Hepatocyte (in vitro differentiated cells): Measurements from ENCODE around the gene CPTP. TPM values are rescaled to one million over a fixed set of nuclear protein-coding genes. Genes with fewer than 3 reads are reported as not detected.

ENCODE experiments used
- DNase-seq: peaks from one replicate; pipeline ENCODE4 v3.0.0-alpha.2; 2016; ENCODE audit warnings: low spot score
- H2AFZ ChIP-seq: fragments of 200-600 bp; sonication (generic); 2 replicates; pipeline ENCODE4 v1.6.0; 2016; ENCODE audit warnings: antibody characterized with exemption, mild to moderate bottlenecking
- H3K27ac ChIP-seq: fragments of 200-600 bp; sonication (generic); 2 replicates; pipeline ENCODE4 v1.5.1; 2016; ENCODE audit warnings: mild to moderate bottlenecking
- H3K27me3 ChIP-seq: fragments of 200-600 bp; sonication (generic); 2 replicates; pipeline ENCODE4 v1.6.1; 2016
- H3K36me3 ChIP-seq: fragments of 200-600 bp; sonication (generic); replicated peaks from 2 replicates; pipeline ENCODE4 v1.5.1; 2016; ENCODE audit warnings: low read depth; ENCODE audit not compliant: insufficient read depth
- H3K4me1 ChIP-seq: fragments of 200-600 bp; sonication (generic); 2 replicates; pipeline ENCODE4 v1.5.1; 2016; ENCODE audit warnings: mild to moderate bottlenecking, moderate library complexity; ENCODE audit not compliant: insufficient read depth
- H3K4me2 ChIP-seq: fragments of 200-600 bp; sonication (generic); 2 replicates; pipeline ENCODE4 v1.6.0; 2016
- H3K4me3 ChIP-seq: fragments of 200-600 bp; sonication (generic); 2 replicates; pipeline ENCODE4 v1.5.1; 2016; ENCODE audit warnings: mild to moderate bottlenecking
- H3K79me2 ChIP-seq: fragments of 200-600 bp; sonication (generic); 2 replicates; pipeline ENCODE4 v1.6.0; 2017; ENCODE audit warnings: mild to moderate bottlenecking
- H3K9me2 ChIP-seq: fragments of 200-600 bp; sonication (generic); replicated peaks from 2 replicates; pipeline ENCODE4 v1.6.0; 2017; ENCODE audit warnings: mild to moderate bottlenecking; ENCODE audit not compliant: insufficient read depth
- H3K9me3 ChIP-seq: fragments of 200-600 bp; sonication (generic); 2 replicates; pipeline ENCODE4 v1.5.1; 2016; ENCODE audit warnings: low read depth, mild to moderate bottlenecking
- H4K20me1 ChIP-seq: fragments of 200-600 bp; sonication (generic); 2 replicates; pipeline ENCODE4 v1.6.0; 2016; ENCODE audit warnings: mild to moderate bottlenecking; ENCODE audit not compliant: insufficient read depth, poor library complexity, severe bottlenecking
- EZH2 ChIP-seq: fragments of 200-600 bp; sonication (generic); IDR thresholded peaks from 2 replicates; pipeline ENCODE4 v1.6.1; 2016; ENCODE audit warnings: antibody characterized with exemption, mild to moderate bottlenecking, borderline replicate concordance
- EZH2phosphoT487 ChIP-seq: fragments of 200-600 bp; sonication (generic); IDR thresholded peaks from one replicate; pipeline ENCODE4 v1.6.1; 2018; ENCODE audit warnings: antibody characterized with exemption, mild to moderate bottlenecking, low read depth, moderate library complexity; ENCODE audit not compliant: unreplicated experiment, severe bottlenecking
- WGBS: methylation state at CpG from one replicate; pipeline ENCODE4 v1.1.6; 2016; ENCODE audit warnings: low lambda C conversion rate; ENCODE audit errors: missing lambda C conversion rate; 5-methylcytosine and 5-hydroxymethylcytosine counted together
- polyA plus RNA-seq: library from polyadenylated mRNA; unstranded; fragments of >200 nt; fragmentation: Nextera tagmentation; extraction: Ambion mirVana; gene quantifications from 2 replicates; pipeline ENCODE4 v1.2.1, GENCODE V29; 2016
- total RNA-seq: library from RNA; depleted of rRNA; stranded (reverse); fragments of >200 nt; gene quantifications from 2 replicates; pipeline ENCODE4 v1.2.3, GENCODE V29; 2014
- TF ChIP-seq, protein P1 (sequence below): fragments of 200-600 bp; sonication (generic); IDR thresholded peaks from 2 replicates; pipeline ENCODE4 v1.5.1; 2016; ENCODE audit warnings: antibody characterized with exemption, mild to moderate bottlenecking; ENCODE audit not compliant: poor library complexity

CPTP gene
- total and polyA plus RNA-seq, 2 experiments from 2014 or later: 12.8 to 45.6 TPM

DNA sequence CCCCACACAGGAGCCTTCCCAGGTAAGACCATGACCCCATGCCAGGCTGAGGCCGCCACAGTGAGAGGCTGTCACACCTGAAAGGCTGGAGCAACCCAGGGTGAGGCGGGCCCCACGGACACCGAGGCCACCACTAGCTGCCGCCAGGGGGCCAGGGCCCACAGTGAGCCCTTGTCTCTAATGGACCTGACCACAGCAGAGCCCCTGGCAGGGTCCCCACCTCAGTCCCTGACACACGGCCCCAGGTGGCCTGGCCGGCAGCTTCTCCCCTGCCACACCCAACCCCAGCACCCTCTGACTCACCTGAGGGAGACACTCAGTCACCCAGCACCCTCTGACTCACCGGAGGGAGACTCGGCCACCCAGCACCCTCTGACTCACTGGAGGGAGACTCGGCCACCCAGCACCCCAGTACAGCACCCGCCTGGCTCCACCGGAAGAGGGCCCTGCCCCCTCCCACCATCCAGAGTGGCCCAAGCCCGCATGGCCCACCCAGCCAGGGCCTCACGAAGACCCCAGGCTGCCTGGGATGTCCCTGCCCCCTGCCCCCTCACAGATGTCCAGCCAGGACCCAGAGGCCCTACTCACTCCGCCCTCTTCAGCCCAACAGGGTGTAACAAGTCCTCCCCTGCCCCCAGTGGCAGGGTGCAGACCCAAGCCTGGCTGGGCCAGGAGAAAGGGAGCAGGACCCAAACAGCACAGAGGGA is 20.2 kb downstream of the CPTP start:
- DNase-seq: peak; percentile 77
- Histone ChIP-seq H3K4me1 (peaks cover 39% of the 10 kb centered on the region), H2AFZ (no peak overlapping the region), H3K4me3 (no peak overlapping the region), H3K9me3 (no peaks in the 10 kb centered on the region), H3K36me3 (no peaks in the 10 kb centered on the region), H4K20me1 (peaks cover 42% of the 10 kb centered on the region), H3K27me3 (no peaks in the 10 kb centered on the region), H3K4me2 (peak overlapping the region; percentile 57), H3K27ac (peak overlapping the region; percentile 27), H3K79me2 (peaks cover 63% of the 10 kb centered on the region), H3K9me2 (no peaks in the 10 kb centered on the region)
- TF ChIP-seq EZH2phosphoT487 (no peak), EZH2 (no peak)
- TF ChIP-seq, protein P1, sequence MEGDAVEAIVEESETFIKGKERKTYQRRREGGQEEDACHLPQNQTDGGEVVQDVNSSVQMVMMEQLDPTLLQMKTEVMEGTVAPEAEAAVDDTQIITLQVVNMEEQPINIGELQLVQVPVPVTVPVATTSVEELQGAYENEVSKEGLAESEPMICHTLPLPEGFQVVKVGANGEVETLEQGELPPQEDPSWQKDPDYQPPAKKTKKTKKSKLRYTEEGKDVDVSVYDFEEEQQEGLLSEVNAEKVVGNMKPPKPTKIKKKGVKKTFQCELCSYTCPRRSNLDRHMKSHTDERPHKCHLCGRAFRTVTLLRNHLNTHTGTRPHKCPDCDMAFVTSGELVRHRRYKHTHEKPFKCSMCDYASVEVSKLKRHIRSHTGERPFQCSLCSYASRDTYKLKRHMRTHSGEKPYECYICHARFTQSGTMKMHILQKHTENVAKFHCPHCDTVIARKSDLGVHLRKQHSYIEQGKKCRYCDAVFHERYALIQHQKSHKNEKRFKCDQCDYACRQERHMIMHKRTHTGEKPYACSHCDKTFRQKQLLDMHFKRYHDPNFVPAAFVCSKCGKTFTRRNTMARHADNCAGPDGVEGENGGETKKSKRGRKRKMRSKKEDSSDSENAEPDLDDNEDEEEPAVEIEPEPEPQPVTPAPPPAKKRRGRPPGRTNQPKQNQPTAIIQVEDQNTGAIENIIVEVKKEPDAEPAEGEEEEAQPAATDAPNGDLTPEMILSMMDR: peak; percentile 46
- WGBS: 72% methylated on average over 10 of the region's 15 CpGs

DNA sequence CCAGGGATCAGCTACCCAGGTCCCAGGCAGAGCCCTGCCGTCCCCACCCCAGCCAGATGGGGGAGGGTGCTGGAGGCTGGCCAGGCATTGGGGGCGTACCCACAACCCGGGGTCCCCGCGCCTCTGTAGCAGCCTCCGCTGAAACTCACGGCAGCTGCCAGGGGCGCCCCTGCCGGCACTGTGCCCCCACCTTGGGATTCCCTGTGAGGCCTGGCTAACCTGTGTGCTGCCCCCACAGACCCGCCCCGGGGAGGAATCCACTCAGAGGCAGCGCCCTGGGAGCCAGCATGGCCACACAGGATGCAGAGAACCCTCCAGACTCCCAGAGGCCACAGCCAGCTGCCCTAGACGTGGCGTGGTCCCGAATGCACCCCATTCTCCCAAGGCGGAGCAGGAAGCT is 20.8 kb downstream of the CPTP start:
- Histone ChIP-seq H3K4me3 (no peak overlapping the region), H3K4me2 (peak overlapping the region; percentile 57), H3K4me1 (peaks cover 39% of the 10 kb centered on the region), H3K79me2 (peaks cover 63% of the 10 kb centered on the region), H3K9me3 (no peaks in the 10 kb centered on the region), H4K20me1 (peaks cover 42% of the 10 kb centered on the region), H3K27me3 (no peaks in the 10 kb centered on the region), H3K27ac (peak overlapping the region; percentile 27), H3K36me3 (no peaks in the 10 kb centered on the region), H2AFZ (no peak overlapping the region), H3K9me2 (no peaks in the 10 kb centered on the region)
- DNase-seq: no peak
- TF ChIP-seq, protein P1: no peak
- TF ChIP-seq EZH2phosphoT487 (no peak), EZH2 (no peak)
- WGBS: 84% methylated on average over 10 of the region's 16 CpGs

DNA sequence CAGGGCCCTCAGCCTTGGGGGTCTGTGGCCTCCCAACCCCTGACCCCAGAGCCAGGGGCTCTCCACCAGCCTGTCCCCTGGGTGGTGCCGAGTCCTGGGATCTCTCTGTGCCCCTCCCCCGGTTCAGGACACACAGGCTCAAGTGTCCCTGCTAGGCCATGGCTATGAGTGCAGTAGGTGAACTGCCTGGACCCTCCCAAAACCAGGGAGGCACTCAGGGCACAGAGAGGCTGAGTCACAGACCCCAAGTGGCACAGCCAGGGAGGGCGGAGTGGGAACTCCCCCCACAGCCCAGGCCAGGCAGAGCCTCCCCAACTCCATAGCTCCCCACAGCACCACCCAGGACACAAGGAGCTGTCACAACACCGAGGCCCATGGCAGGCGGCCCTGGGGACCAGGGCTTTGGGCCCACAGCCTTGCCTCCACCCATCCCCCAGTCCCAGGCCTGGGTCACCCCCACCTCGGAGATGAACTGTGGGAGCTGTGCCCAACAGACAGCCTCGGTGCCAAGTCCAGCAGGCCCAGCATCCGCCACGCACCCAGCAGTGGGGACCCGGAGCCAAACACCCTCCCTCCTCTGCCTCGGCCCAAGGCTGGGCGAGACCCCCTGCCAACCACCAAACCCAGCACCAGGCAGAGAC is 21.4 kb downstream of the CPTP start:
- no peak for DNase-seq
- Histone ChIP-seq H3K4me2 (peak overlapping the region; percentile 57), H4K20me1 (peaks cover 42% of the 10 kb centered on the region), H3K9me2 (no peaks in the 10 kb centered on the region), H3K9me3 (no peaks in the 10 kb centered on the region), H3K4me3 (no peak overlapping the region), H3K4me1 (peaks cover 39% of the 10 kb centered on the region), H2AFZ (no peak overlapping the region), H3K36me3 (no peaks in the 10 kb centered on the region), H3K79me2 (peaks cover 63% of the 10 kb centered on the region), H3K27ac (no peak overlapping the region), H3K27me3 (no peaks in the 10 kb centered on the region)
- 94% methylated on average over 12 of the region's 12 CpGs for WGBS
- TF ChIP-seq, protein P1: no peak
- TF ChIP-seq EZH2phosphoT487 (no peak), EZH2 (no peak)
